Endothelial cell (in vitro differentiated cells): ENCODE measurements around the gene LMAN1. TPM values are rescaled to one million over a fixed set of nuclear protein-coding genes. Genes with fewer than 3 reads are reported as not detected.

Experiments
- DNase-seq: peaks from one replicate; pipeline ENCODE4 v3.0.0; 2021; ENCODE audit warnings: low spot score
- H3K27ac Mint-ChIP-seq: one replicate; pipeline ENCODE4 v1.8.0; 2021; ENCODE audit warnings: mixed read lengths, inconsistent platforms; ENCODE audit not compliant: unreplicated experiment
- H3K27me3 Mint-ChIP-seq: one replicate; pipeline ENCODE4 v1.8.0; 2021; ENCODE audit warnings: mild to moderate bottlenecking, moderate library complexity, mixed read lengths, inconsistent platforms; ENCODE audit not compliant: unreplicated experiment
- H3K36me3 Mint-ChIP-seq: one replicate; pipeline ENCODE4 v1.8.0; 2021; ENCODE audit warnings: mild to moderate bottlenecking, low read depth, mixed read lengths, inconsistent platforms; ENCODE audit not compliant: unreplicated experiment
- H3K4me1 Mint-ChIP-seq: one replicate; pipeline ENCODE4 v1.8.0; 2021; ENCODE audit warnings: mild to moderate bottlenecking, mixed read lengths, inconsistent platforms; ENCODE audit not compliant: unreplicated experiment
- H3K4me3 Mint-ChIP-seq: one replicate; pipeline ENCODE4 v1.8.0; 2021; ENCODE audit warnings: mild to moderate bottlenecking, mixed read lengths, inconsistent platforms; ENCODE audit not compliant: unreplicated experiment
- H3K9me3 Mint-ChIP-seq: one replicate; pipeline ENCODE4 v1.8.0; 2021; ENCODE audit warnings: mixed read lengths, inconsistent platforms; ENCODE audit not compliant: unreplicated experiment
- total RNA-seq: library from RNA; stranded (reverse); fragmentation: NEBNext Ultra II Directional; extraction: Animal tissue kit (Norgen Biotek cat#: 25700); gene quantifications from one replicate; pipeline ENCODE4 v1.2.1, GENCODE V29; 2021; ENCODE audit not compliant: unreplicated experiment
- TF ChIP-seq, protein P1 (sequence below): fragments of 200-600 bp; sonication (generic); IDR thresholded peaks from one replicate; pipeline ENCODE4 v1.5.0; 2021; ENCODE audit warnings: antibody characterized with exemption; ENCODE audit not compliant: unreplicated experiment

Gene LMAN1
- total RNA-seq, 1 donor from 2014 or later: 38.5 TPM

DNA sequence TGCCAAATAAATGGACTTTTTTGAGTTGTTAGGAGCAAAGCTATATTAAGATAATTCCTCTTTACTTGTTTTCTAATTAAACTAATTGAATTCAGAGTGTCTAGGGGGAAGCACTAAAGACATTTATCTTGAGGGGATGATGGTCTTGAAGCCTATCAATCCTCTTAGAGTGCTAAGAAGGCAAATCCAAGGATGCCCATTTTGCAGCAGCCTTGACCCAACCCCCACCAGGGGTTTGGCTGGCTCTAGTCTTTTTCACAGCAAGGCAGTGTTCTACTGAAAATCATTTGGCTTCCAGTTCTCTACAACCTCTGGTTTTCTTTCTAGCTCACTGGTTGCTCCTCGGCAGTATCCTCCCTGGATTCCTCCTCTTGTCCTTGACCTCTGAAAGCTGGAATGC is 79.3 kb downstream of the LMAN1 start:
- H3K27me3 Mint-ChIP-seq: peaks cover 12% of the 10 kb centered on the region
- H3K27ac Mint-ChIP-seq: no peak overlapping the region
- TF ChIP-seq, protein P1, sequence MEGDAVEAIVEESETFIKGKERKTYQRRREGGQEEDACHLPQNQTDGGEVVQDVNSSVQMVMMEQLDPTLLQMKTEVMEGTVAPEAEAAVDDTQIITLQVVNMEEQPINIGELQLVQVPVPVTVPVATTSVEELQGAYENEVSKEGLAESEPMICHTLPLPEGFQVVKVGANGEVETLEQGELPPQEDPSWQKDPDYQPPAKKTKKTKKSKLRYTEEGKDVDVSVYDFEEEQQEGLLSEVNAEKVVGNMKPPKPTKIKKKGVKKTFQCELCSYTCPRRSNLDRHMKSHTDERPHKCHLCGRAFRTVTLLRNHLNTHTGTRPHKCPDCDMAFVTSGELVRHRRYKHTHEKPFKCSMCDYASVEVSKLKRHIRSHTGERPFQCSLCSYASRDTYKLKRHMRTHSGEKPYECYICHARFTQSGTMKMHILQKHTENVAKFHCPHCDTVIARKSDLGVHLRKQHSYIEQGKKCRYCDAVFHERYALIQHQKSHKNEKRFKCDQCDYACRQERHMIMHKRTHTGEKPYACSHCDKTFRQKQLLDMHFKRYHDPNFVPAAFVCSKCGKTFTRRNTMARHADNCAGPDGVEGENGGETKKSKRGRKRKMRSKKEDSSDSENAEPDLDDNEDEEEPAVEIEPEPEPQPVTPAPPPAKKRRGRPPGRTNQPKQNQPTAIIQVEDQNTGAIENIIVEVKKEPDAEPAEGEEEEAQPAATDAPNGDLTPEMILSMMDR: no peak
- no peak for DNase-seq
- H3K9me3 Mint-ChIP-seq: no peaks in the 10 kb centered on the region
- no peak overlapping the region for H3K4me3 Mint-ChIP-seq
- H3K36me3 Mint-ChIP-seq: no peaks in the 10 kb centered on the region
- no peaks in the 10 kb centered on the region for H3K4me1 Mint-ChIP-seq

DNA sequence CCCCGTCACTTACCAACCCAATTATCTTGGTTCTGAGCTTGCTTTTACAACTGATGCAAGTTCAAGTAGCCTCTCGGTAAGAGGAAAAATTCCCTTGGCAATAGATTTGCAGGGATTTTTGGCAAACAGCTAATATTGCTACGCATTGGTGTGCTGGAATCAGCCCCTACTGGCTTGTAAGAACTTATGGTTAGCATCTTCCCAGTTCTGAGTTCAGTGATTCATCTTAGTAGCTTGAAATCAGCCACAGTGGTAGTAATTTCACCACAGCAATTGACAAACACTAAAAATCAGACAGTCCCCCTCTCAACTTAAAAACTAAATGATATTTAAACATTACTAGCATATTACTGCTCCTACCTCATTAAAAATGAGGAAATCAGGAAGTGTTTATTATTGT is 79.9 kb downstream of the LMAN1 start:
- Mint-ChIP-seq H3K27me3 (peaks cover 17% of the 10 kb centered on the region), H3K9me3 (no peaks in the 10 kb centered on the region), H3K4me3 (no peak overlapping the region), H3K27ac (no peak overlapping the region), H3K36me3 (no peaks in the 10 kb centered on the region), H3K4me1 (no peaks in the 10 kb centered on the region)
- DNase-seq: no peak
- TF ChIP-seq, protein P1: no peak

DNA sequence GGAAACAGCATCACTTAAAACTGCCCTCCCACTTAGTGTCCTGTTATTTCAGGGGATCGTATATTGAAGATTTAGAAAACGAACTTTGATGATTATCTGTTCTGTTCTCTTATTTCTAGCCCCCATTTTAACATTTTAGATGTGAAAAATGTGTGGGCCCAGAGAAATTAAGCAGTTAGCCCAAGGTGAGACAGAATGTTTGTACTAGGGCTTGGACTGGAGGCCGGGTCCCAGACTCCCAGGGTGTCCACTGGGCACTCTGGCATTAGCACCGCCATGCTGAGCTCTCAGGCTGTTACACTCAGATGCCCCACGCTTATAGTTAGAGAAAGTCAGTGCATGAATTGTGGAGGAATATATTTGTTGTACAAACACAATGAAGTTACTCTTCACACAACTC is 80.3 kb downstream of the LMAN1 start:
- H3K27ac Mint-ChIP-seq: no peak overlapping the region
- no peaks in the 10 kb centered on the region for H3K36me3 Mint-ChIP-seq
- H3K27me3 Mint-ChIP-seq: peaks cover 19% of the 10 kb centered on the region

More for the DNA sequence above, 80.3 kb downstream of the LMAN1 start:
- Mint-ChIP-seq H3K4me3 (no peak overlapping the region), H3K9me3 (no peaks in the 10 kb centered on the region), H3K4me1 (no peaks in the 10 kb centered on the region)
- TF ChIP-seq, protein P1: no peak
- DNase-seq: no peak

Other genes starting within 250 kb of the LMAN1 start
- 24.6 TPM for gene SEC11C, start 219.4 kb downstream of the LMAN1 start, total RNA-seq
- gene GRP, start 139.1 kb downstream of the LMAN1 start, total RNA-seq: not detected
- not detected for gene RAX, start 85.8 kb downstream of the LMAN1 start, total RNA-seq
- gene CPLX4, start 40.6 kb downstream of the LMAN1 start, total RNA-seq: not detected